Ovary (tissue), 9 donors: ENCODE data around the gene NAP1L5. TPM values are rescaled to one million over a fixed set of nuclear protein-coding genes. Genes with fewer than 3 reads are reported as not detected.
A peak's percentile ranks its signal among the peaks of the same experiment; 100 is the strongest.

Source experiments
- DNase-seq, 5 donors: peaks; one replicate each; pipeline ENCODE4 v3.0.0-alpha.2; 2019 to 2020
- H3K27ac ChIP-seq, 2 donors: fragments of 200-600 bp; one replicate each; pipeline versions ENCODE4 v1.5.1 to v1.8.0; 2019 to 2022
- H3K27me3 ChIP-seq: fragments of 200-600 bp; one replicate; pipeline ENCODE4 v1.8.0; 2022
- H3K36me3 ChIP-seq: fragments of 200-600 bp; sonication (generic); one replicate; pipeline ENCODE4 v1.5.1; 2019
- H3K4me1 ChIP-seq: one replicate; pipeline ENCODE4 v1.8.1; 2013; ENCODE audit warnings: mild to moderate bottlenecking, moderate library complexity; ENCODE audit not compliant: insufficient read depth
- H3K4me3 ChIP-seq: fragments of 200-600 bp; sonication (generic); one replicate; pipeline ENCODE4 v1.5.1; 2017
- H3K9me3 ChIP-seq, 2 donors: fragments of 200-600 bp in 1 of 2; sonication (generic) in 1 of 2; one replicate each; pipeline versions ENCODE4 v1.5.1 to v1.8.1; 2013 to 2019; ENCODE audit warnings: mild to moderate bottlenecking in 1 of 2, moderate library complexity in 1 of 2
- CTCF ChIP-seq, 3 donors: fragments of 450-650 bp in 2 of 3; fragments of 200-600 bp in 1 of 3; IDR thresholded peaks; one replicate each; pipeline versions ENCODE4 v1.5.1 to v1.8.0; 2016 to 2022; ENCODE audit warnings: antibody characterized with exemption in 3 of 3, mild to moderate bottlenecking in 1 of 3
- EP300 ChIP-seq: sonication (generic); formaldehyde crosslinking; IDR thresholded peaks from one replicate; pipeline ENCODE4 v1.6.1; 2017; ENCODE audit warnings: antibody characterized with exemption
- POLR2A ChIP-seq: fragments of 450-650 bp; IDR thresholded peaks from one replicate; pipeline ENCODE4 v1.6.1; 2017; ENCODE audit warnings: antibody characterized with exemption, mild to moderate bottlenecking, moderate library complexity
- WGBS, 3 donors: extraction: QIAGEN DNeasy Blood & Tissue Kit in 1 of 3; methylation state at CpG; one replicate each; pipeline versions ENCODE4 v1.1.5 to v1.1.7; 2013 to 2017; 5-methylcytosine and 5-hydroxymethylcytosine counted together
- intact Hi-C, 4 donors: fragments of 100-400 bp; cut with DNase I; formaldehyde crosslinking; loops; one replicate each; pipeline versions ENCODE4 v1.11.0 to v1.15.1; 2022 to 2023
- polyA plus RNA-seq, 2 donors: library from polyadenylated mRNA; stranded (reverse); fragments of 200-250 nt in 1 of 2; fragments of 350-450 nt in 1 of 2; fragmentation: Illumina TruSeq in 1 of 2; extraction: RNeasy Lipid Tissue Mini Kit (QIAGEN cat#74804) in 1 of 2; gene quantifications; one replicate each; pipeline ENCODE4 v1.2.3, GENCODE V29; 2013 to 2014
- total RNA-seq, 7 donors: library from RNA; depleted of rRNA in 2 of 7; stranded (reverse); fragments of >200 nt in 2 of 7; fragmentation: NEBNext Ultra II Directional in 3 of 7; extraction: Animal tissue kit (Norgen Biotek cat#: 25700) in 3 of 7; gene quantifications; one replicate each; pipeline versions ENCODE4 v1.1.0 to v1.2.4, GENCODE V29; 2016 to 2023
- donor health status: DM: no; HTN: no; CAD: no; lungs with moderate emphysema.
- donor health status: DM: no; HTN: no; CAD: no.
- donor health status: Bipolar disorder and iron deficiency.
- donor health status: DM: yes; HTN: yes; CAD: no.
- donor health status: DM: no; HTN: no; CAD: no.
- donor health status: DM: yes; HTN: yes; CAD: no.

NAP1L5 gene
- total and polyA plus RNA-seq, 9 donors: 7.6 to 18.3 (median 11.4) TPM

GRCh38 chr4:88674979-88675378 is 22.6 kb downstream of the NAP1L5 start:
- Histone ChIP-seq H3K4me1 (no peaks in the 10 kb centered on the region), H3K36me3 (no peaks in the 10 kb centered on the region), H3K4me3 (no peak overlapping the region), H3K27ac (no peak overlapping the region), H3K27me3 (no peaks in the 10 kb centered on the region), H3K9me3 (no peaks in the 10 kb centered on the region)
- TF ChIP-seq CTCF (IDR thresholded peaks at IDR 0.05) (no peak), POLR2A (no peak), EP300 (no peak)
- no peak for DNase-seq
- 75 to 85% (median 83%) methylated on average over 2 of the region's 2 CpGs for WGBS, 3 donors
- intact Hi-C loops: no loop called here

- H3K27ac ChIP-seq: no peak overlapping the region
- no peaks in the 10 kb centered on the region for H3K36me3 ChIP-seq
- TF ChIP-seq POLR2A (no peak), EP300 (no peak), CTCF (IDR thresholded peaks at IDR 0.05) (no peak)
- H3K27me3 ChIP-seq: no peaks in the 10 kb centered on the region
- no peak for DNase-seq
- H3K4me3 ChIP-seq: no peak overlapping the region
- H3K4me1 ChIP-seq: no peaks in the 10 kb centered on the region
- intact Hi-C loops: no loop called here
- H3K9me3 ChIP-seq: no peaks in the 10 kb centered on the region
Measured at GRCh38 chr4:88674565-88674964, 23.1 kb downstream of the NAP1L5 start.

GRCh38 chr4:88673886-88674285 is 23.7 kb downstream of the NAP1L5 start:
- no peaks in the 10 kb centered on the region for H3K27me3 ChIP-seq
- no peak for DNase-seq
- 72 to 79% (median 74%) methylated on average over 2 of the region's 2 CpGs for WGBS, 3 donors
- H3K9me3 ChIP-seq: no peaks in the 10 kb centered on the region
- no peak overlapping the region for H3K27ac ChIP-seq
- TF ChIP-seq EP300 (no peak), CTCF (IDR thresholded peaks at IDR 0.05) (no peak)
- intact Hi-C loops: no loop called here
- no peaks in the 10 kb centered on the region for H3K4me1 ChIP-seq
- H3K4me3 ChIP-seq: no peak overlapping the region
- H3K36me3 ChIP-seq: no peaks in the 10 kb centered on the region

GRCh38 chr4:88672987-88673386 is 24.6 kb downstream of the NAP1L5 start:
- Histone ChIP-seq H3K27me3 (no peaks in the 10 kb centered on the region), H3K4me3 (no peak overlapping the region), H3K4me1 (no peaks in the 10 kb centered on the region), H3K27ac (no peak overlapping the region), H3K36me3 (no peaks in the 10 kb centered on the region), H3K9me3 (no peaks in the 10 kb centered on the region)
- DNase-seq: peak in 1 of 5 donors; percentile 29
- WGBS, 3 donors: 52 to 56% (median 53%) methylated on average over 5 of the region's 5 CpGs
- TF ChIP-seq EP300 (no peak), CTCF (IDR thresholded peaks at IDR 0.05) (peak in 1 of 3 donors; percentile 7), POLR2A (no peak)
- intact Hi-C loops: no loop called here

GRCh38 chr4:88661739-88662138 is 35.9 kb downstream of the NAP1L5 start:
- no peak for TF ChIP-seq POLR2A
- no peak for TF ChIP-seq CTCF (IDR thresholded peaks at IDR 0.05)
- TF ChIP-seq EP300: no peak
- no peaks in the 10 kb centered on the region for H3K36me3 ChIP-seq
- intact Hi-C loops: loop anchor here in 2 of 4 donors (10.0 kb wide), 2 partner anchors 127 to 137 kb away; partner anchors contain the start of gene PYURF (in 1 of the 2)
- 73 to 80% (median 79%) methylated on average over 2 of the region's 2 CpGs for WGBS, 3 donors
- no peak for DNase-seq
- no peaks in the 10 kb centered on the region for H3K27me3 ChIP-seq
- H3K9me3 ChIP-seq: no peaks in the 10 kb centered on the region
- H3K27ac ChIP-seq: no peak overlapping the region
- H3K4me1 ChIP-seq: no peaks in the 10 kb centered on the region
- no peak overlapping the region for H3K4me3 ChIP-seq
